HepG2 (cell line): Measurements from ENCODE around the gene EBF3. TPM values are rescaled to one million over a fixed set of nuclear protein-coding genes. Genes with fewer than 3 reads are reported as not detected.

Experiments
- ATAC-seq: fragments of 200-7000 bp; cut with Tn5 transposase; 3 replicates; pipeline ENCODE4 v1.9.1; 2020; ENCODE audit warnings: mild to moderate bottlenecking, moderate library complexity
- BruUV-seq: library from RNA; stranded (reverse); fragments of 400-500 nt; replicated peaks from 2 replicates; lab custom pipeline; 2021; lab: Mats Ljungman, UMichigan
- CTCF ChIA-PET: fragments of 300-600 bp; formaldehyde crosslinking; extraction: SDS; loops from one replicate; lab custom pipeline; 2021; ENCODE audit warnings: low total read pairs, inconsistent platforms, low intra/inter-chr PET ratio; lab: Yijun Ruan, JAX
- POLR2A ChIA-PET: fragments of 350-600 bp; sonication (Branson Sonifier 250); formaldehyde crosslinking; loops from one replicate; lab custom pipeline; 2020; ENCODE audit warnings: antibody characterized with exemption, inconsistent platforms; lab: Yijun Ruan, JAX
- DNase-seq: peaks from one replicate; pipeline ENCODE4 v3.0.0-alpha.2; 2015; ENCODE audit warnings: low spot score
- FAIRE-seq: peaks from 3 replicates; lab custom pipeline; 2011; peaks lifted over from hg19 to GRCh38; lab: Jason Lieb, UNC
- H2AFZ ChIP-seq: one replicate; pipeline ENCODE4 v1.6.1; 2011; ENCODE audit warnings: low read length, inconsistent platforms
- H3K27ac ChIP-seq: fragments of 300-600 bp; 3 replicates; pipeline ENCODE4 v1.8.0; 2011; ENCODE audit warnings: mixed run types, mild to moderate bottlenecking, mixed read lengths, low read length, inconsistent platforms; ENCODE audit not compliant: insufficient read depth; ENCODE audit errors: extremely low read length
- H3K27me3 ChIP-seq, 2 experiments: fragments of 200-600 bp in 1 of 2; 2 replicates in 1 of 2; 3 replicates in 1 of 2; pipeline versions ENCODE4 v1.6.0 to v1.8.0; 2011; ENCODE audit warnings: low read length in 2 of 2, mild to moderate bottlenecking in 2 of 2, moderate library complexity in 2 of 2, inconsistent platforms in 1 of 2; ENCODE audit not compliant: insufficient read depth in 2 of 2, control insufficient read depth in 1 of 2
- H3K36me3 ChIP-seq, 2 experiments: fragments of 200-600 bp in 1 of 2; replicated peaks in 1 of 2; 2 replicates in 1 of 2; 3 replicates in 1 of 2; pipeline versions ENCODE4 v1.5.1 to v1.8.0; 2011; ENCODE audit warnings: low read length in 2 of 2, inconsistent platforms in 1 of 2; ENCODE audit not compliant: insufficient read depth in 2 of 2, control insufficient read depth in 1 of 2
- H3K4me1 ChIP-seq: 2 replicates; pipeline ENCODE4 v1.5.1; 2012; ENCODE audit warnings: low read length, inconsistent platforms; ENCODE audit not compliant: insufficient read depth
- H3K4me2 ChIP-seq: 2 replicates; pipeline ENCODE4 v1.6.0; 2011; ENCODE audit warnings: low read depth, low read length, inconsistent platforms
- H3K4me3 ChIP-seq, 3 experiments: fragments of 200-600 bp in 1 of 3; sonication (generic), shearing (Covaris generic) in 1 of 3; replicated peaks in 1 of 3; 2 replicates each; pipeline ENCODE4 v1.5.1; 2011 to 2016; ENCODE audit warnings: low read length in 3 of 3, inconsistent platforms in 2 of 3, low read depth in 2 of 3, mild to moderate bottlenecking in 2 of 3, control low read depth in 1 of 3, mixed read lengths in 1 of 3; ENCODE audit not compliant: insufficient read depth in 1 of 3
- H3K79me2 ChIP-seq: one replicate; pipeline ENCODE4 v1.6.1; 2011; ENCODE audit warnings: low read length, inconsistent platforms; ENCODE audit not compliant: insufficient read depth
- H3K9ac ChIP-seq: 2 replicates; pipeline ENCODE4 v1.6.0; 2011; ENCODE audit warnings: mild to moderate bottlenecking, low read depth, low read length, inconsistent platforms; ENCODE audit not compliant: insufficient read depth
- H3K9me3 ChIP-seq: 2 replicates; pipeline ENCODE4 v1.5.1; 2012; ENCODE audit warnings: mild to moderate bottlenecking, low read length
- H4K20me1 ChIP-seq: 2 replicates; pipeline ENCODE4 v1.6.0; 2011; ENCODE audit warnings: inconsistent platforms, mild to moderate bottlenecking, low read length, moderate library complexity; ENCODE audit not compliant: insufficient read depth
- ATM ChIP-seq: fragments of 450-650 bp; IDR thresholded peaks from 2 replicates; pipeline ENCODE4 v1.7.1; 2017; ENCODE audit warnings: mild to moderate bottlenecking, borderline replicate concordance
- HMGA1 ChIP-seq: sonication (generic); formaldehyde crosslinking; conservative IDR thresholded peaks from 2 replicates; pipeline ENCODE4 v1.4.0; 2020; ENCODE audit warnings: missing genetic modification reagents
- HOXA9 ChIP-seq: sonication (generic); formaldehyde crosslinking; IDR thresholded peaks from 2 replicates; pipeline ENCODE4 v1.8.1; 2022; ENCODE audit warnings: missing genetic modification reagents, mild to moderate bottlenecking, moderate library complexity, borderline replicate concordance
- KLF12 ChIP-seq: sonication (generic); formaldehyde crosslinking; IDR thresholded peaks from 2 replicates; pipeline ENCODE4 v1.4.0; 2020; ENCODE audit warnings: missing genetic modification reagents, borderline replicate concordance
- MAZ ChIP-seq, 2 experiments: sonication (generic) in 1 of 2; formaldehyde crosslinking in 1 of 2; IDR thresholded peaks; 2 replicates each; pipeline versions ENCODE4 v1.5.0 to v1.6.1; 2012 to 2020; ENCODE audit warnings: low read depth in 2 of 2, mild to moderate bottlenecking in 2 of 2, borderline replicate concordance in 1 of 2, improper control_type of control experiment in 1 of 2, low read length in 1 of 2, missing genetic modification reagents in 1 of 2, moderate library complexity in 1 of 2
- MTA1 ChIP-seq: sonication (generic); formaldehyde crosslinking; IDR thresholded peaks from 2 replicates; pipeline ENCODE4 v1.4.0; 2020; ENCODE audit warnings: missing genetic modification reagents, mild to moderate bottlenecking, borderline replicate concordance
- MYC ChIP-seq: sonication (generic); formaldehyde crosslinking; IDR thresholded peaks from 2 replicates; pipeline ENCODE4 v1.9.0; 2021; ENCODE audit warnings: missing genetic modification reagents, borderline replicate concordance
- SOX5 ChIP-seq: IDR thresholded peaks from 2 replicates; pipeline ENCODE4 v1.6.1; 2016; ENCODE audit warnings: borderline replicate concordance
- ZFP1 ChIP-seq: IDR thresholded peaks from 2 replicates; pipeline ENCODE4 v1.6.1; 2016
- ZNF644 ChIP-seq: IDR thresholded peaks from 2 replicates; pipeline ENCODE4 v1.6.1; 2016; ENCODE audit warnings: low read depth
- ZSCAN30 ChIP-seq: sonication (generic); formaldehyde crosslinking; IDR thresholded peaks from 2 replicates; pipeline ENCODE4 v1.5.0; 2020; ENCODE audit warnings: mild to moderate bottlenecking, missing genetic modification reagents
- WGBS: methylation state at CpG from one replicate; pipeline ENCODE4 v1.1.6; 2017; ENCODE audit warnings: low lambda C conversion rate; 5-methylcytosine and 5-hydroxymethylcytosine counted together
- in situ Hi-C: cut with HindIII; loops from 2 replicates; pipeline ENCODE4 v1.10.0; 2017; ENCODE audit warnings: low pct_unique_long_range_greater_than_20kb; ENCODE audit not compliant: extremely low pct_ligation_motif_present
- intact Hi-C: fragments of 100-400 bp; cut with micrococcal nuclease; formaldehyde crosslinking; loops from one replicate; pipeline ENCODE4 v1.10.0; 2022; ENCODE audit not compliant: unreplicated experiment
- polyA plus RNA-seq, 8 experiments: library from polyadenylated mRNA; depleted of rRNA in 3 of 8; stranded (reverse) in 7 of 8; unstranded in 1 of 8; fragments of >200 nt; fragmentation: Illumina TruSeq in 4 of 8; extraction: Trizol in 4 of 8; gene quantifications; 2 replicates each; pipeline versions ENCODE4 v1.2.1 to v1.2.3, GENCODE V29; 2011 to 2016; ENCODE audit warnings: low read depth in 4 of 8, missing spikeins in 1 of 8, mixed read lengths in 1 of 8; ENCODE audit not compliant: insufficient read depth in 1 of 8
- total RNA-seq, 5 experiments: library from RNA; depleted of rRNA; stranded (reverse); fragments of >200 nt; fragmentation: Illumina TruSeq; extraction: Trizol; gene quantifications; 2 replicates each; pipeline ENCODE4 v1.2.3, GENCODE V29; 2016; ENCODE audit warnings: low read depth in 1 of 5
- TF ChIP-seq, protein P1 (sequence below): IDR thresholded peaks from 2 replicates; pipeline ENCODE4 v1.6.1; 2016; ENCODE audit warnings: low read depth, missing genetic modification reagents, missing compliant biosample characterization
- TF ChIP-seq, protein P2 (sequence below): IDR thresholded peaks from 2 replicates; pipeline ENCODE4 v1.6.1; 2012; ENCODE audit warnings: inconsistent platforms
- TF ChIP-seq, protein P3 (sequence below): sonication (generic); formaldehyde crosslinking; IDR thresholded peaks from 2 replicates; pipeline ENCODE4 v1.8.0; 2022; ENCODE audit warnings: missing genetic modification reagents, mild to moderate bottlenecking, inconsistent platforms, borderline replicate concordance

EBF3 gene
- total and polyA plus RNA-seq, 2 of the 13 experiments (the other 11 are each of a cell fraction or from before 2014, with no cell fraction given) = not detected

- TF ChIP-seq, protein P1, sequence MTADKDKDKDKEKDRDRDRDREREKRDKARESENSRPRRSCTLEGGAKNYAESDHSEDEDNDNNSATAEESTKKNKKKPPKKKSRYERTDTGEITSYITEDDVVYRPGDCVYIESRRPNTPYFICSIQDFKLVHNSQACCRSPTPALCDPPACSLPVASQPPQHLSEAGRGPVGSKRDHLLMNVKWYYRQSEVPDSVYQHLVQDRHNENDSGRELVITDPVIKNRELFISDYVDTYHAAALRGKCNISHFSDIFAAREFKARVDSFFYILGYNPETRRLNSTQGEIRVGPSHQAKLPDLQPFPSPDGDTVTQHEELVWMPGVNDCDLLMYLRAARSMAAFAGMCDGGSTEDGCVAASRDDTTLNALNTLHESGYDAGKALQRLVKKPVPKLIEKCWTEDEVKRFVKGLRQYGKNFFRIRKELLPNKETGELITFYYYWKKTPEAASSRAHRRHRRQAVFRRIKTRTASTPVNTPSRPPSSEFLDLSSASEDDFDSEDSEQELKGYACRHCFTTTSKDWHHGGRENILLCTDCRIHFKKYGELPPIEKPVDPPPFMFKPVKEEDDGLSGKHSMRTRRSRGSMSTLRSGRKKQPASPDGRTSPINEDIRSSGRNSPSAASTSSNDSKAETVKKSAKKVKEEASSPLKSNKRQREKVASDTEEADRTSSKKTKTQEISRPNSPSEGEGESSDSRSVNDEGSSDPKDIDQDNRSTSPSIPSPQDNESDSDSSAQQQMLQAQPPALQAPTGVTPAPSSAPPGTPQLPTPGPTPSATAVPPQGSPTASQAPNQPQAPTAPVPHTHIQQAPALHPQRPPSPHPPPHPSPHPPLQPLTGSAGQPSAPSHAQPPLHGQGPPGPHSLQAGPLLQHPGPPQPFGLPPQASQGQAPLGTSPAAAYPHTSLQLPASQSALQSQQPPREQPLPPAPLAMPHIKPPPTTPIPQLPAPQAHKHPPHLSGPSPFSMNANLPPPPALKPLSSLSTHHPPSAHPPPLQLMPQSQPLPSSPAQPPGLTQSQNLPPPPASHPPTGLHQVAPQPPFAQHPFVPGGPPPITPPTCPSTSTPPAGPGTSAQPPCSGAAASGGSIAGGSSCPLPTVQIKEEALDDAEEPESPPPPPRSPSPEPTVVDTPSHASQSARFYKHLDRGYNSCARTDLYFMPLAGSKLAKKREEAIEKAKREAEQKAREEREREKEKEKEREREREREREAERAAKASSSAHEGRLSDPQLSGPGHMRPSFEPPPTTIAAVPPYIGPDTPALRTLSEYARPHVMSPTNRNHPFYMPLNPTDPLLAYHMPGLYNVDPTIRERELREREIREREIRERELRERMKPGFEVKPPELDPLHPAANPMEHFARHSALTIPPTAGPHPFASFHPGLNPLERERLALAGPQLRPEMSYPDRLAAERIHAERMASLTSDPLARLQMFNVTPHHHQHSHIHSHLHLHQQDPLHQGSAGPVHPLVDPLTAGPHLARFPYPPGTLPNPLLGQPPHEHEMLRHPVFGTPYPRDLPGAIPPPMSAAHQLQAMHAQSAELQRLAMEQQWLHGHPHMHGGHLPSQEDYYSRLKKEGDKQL (CRISPR knock-in tag) = no peak
- TF ChIP-seq ATM (no peak), ZNF644 (no peak), HMGA1 (no peak), ZFP1 (CRISPR knock-in tag) (no peak), KLF12 (no peak), HOXA9 (CRISPR knock-in tag) (no peak)
- TF ChIP-seq, all 625 proteins: peak for 0
Observed at GRCh38 chr10:129909531-129910256, 54.4 kb downstream of the EBF3 start (continued).

- TF ChIP-seq, protein P2, sequence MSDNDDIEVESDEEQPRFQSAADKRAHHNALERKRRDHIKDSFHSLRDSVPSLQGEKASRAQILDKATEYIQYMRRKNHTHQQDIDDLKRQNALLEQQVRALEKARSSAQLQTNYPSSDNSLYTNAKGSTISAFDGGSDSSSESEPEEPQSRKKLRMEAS = no peak
- no peak for TF ChIP-seq MYC (CRISPR knock-in tag)
- no peak for TF ChIP-seq MTA1 (CRISPR knock-in tag)
- TF ChIP-seq, protein P3, sequence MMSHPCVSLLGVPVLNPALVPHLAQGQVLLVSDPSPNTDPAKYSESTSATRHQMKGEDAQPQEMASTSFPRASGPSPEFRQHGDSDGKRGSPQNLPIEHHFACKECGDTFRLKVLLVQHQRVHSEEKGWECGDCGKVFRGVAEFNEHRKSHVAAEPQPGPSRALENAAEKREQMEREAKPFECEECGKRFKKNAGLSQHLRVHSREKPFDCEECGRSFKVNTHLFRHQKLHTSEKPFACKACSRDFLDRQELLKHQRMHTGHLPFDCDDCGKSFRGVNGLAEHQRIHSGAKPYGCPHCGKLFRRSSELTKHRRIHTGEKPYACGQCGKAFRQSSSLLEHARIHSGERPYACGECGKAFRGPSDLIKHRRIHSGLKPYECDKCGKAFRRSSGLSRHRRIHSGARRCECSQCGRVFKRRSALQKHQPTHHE (CRISPR knock-in tag) = no peak
- no peak for TF ChIP-seq ZSCAN30 (CRISPR knock-in tag)
- no peak for TF ChIP-seq MAZ (IDR thresholded peaks at IDR 0.05; ENCODE audit: borderline replicate concordance, low read depth, low read length)
- no peak for TF ChIP-seq MAZ (CRISPR knock-in tag; IDR thresholded peaks at IDR 0.05; ENCODE audit: low read depth)
- TF ChIP-seq SOX5 (CRISPR knock-in tag) = no peak
- Histone ChIP-seq H3K4me3 (no peak overlapping the region), H3K79me2 (no peaks in the 10 kb centered on the region), H3K27me3 (peaks cover 3 to 52% of the 10 kb centered on the region in 2 experiments; a peak in 4 of 5 replicates), H3K4me2 (no peak overlapping the region), H3K4me1 (no peaks in the 10 kb centered on the region), H4K20me1 (no peaks in the 10 kb centered on the region), H3K27ac (no peak overlapping the region), H3K9me3 (no peaks in the 10 kb centered on the region), H3K36me3 (no peaks in the 10 kb centered on the region), H3K9ac (no peak overlapping the region), H2AFZ (no peak overlapping the region)
- BruUV-seq = no TSS peak
- intact Hi-C loops = no loop called here
- CTCF ChIA-PET = no interaction called here
- in situ Hi-C loops = no loop called here
- 0% methylated on average over 1 of the region's 3 CpGs for WGBS
- FAIRE-seq = no peak
- no peak for ATAC-seq
- no peak for DNase-seq
- POLR2A ChIA-PET = no interaction called here
Observed at GRCh38 chr10:129909080-129909479, 55.0 kb downstream of the EBF3 start.
